ENCODE data around the gene CCDC90B.
"Not testable (repeated sequence)": the region's sequence is repeated elsewhere in the genome, so short reads cannot be mapped to it uniquely, and the experiment has no call there.

CCDC90B gene

DNA sequence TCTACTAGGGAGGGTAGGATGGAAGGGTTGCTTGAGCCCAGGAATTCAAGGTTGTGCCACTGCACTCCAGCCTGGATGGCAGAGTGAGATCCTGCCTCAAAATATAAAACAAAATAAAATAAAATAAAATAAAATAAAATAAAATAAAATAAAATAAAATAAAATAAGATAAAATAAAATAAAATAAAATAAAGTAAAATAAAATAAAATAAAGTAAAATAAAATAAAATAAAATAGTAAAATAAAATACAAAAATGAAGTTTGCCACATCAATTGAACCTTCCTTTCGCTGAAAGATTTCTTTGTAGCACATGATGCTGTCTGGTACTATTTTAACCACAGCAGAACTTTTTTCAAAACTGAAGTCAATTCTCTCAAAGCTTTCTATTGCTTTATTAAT is 22.4 kb upstream of the CCDC90B start:
- H3K36me3 ChIP-seq (ENCODE audit: control insufficient read depth in 2 of 2, insufficient read depth in 1 of 2, low read length in 2 of 2); H3K4me3 ChIP-seq (ENCODE audit: low read depth, low read length); H3K4me1 ChIP-seq (ENCODE audit: control insufficient read depth, insufficient read depth, low read length); H3K27ac ChIP-seq (ENCODE audit: extremely low read depth, low read depth, low read length); POLR2A ChIA-PET; H3K9me3 ChIP-seq (ENCODE audit: control insufficient read depth, insufficient read depth, low read depth, low read length): not testable (repeated sequence)
- CTCF ChIA-PET: interaction anchor here (1.2 to 1.3 kb wide), 2 partner anchors 13 to 508 kb away, joined by 3 to 4 read pairs; no protein-coding TSS in a partner anchor

DNA sequence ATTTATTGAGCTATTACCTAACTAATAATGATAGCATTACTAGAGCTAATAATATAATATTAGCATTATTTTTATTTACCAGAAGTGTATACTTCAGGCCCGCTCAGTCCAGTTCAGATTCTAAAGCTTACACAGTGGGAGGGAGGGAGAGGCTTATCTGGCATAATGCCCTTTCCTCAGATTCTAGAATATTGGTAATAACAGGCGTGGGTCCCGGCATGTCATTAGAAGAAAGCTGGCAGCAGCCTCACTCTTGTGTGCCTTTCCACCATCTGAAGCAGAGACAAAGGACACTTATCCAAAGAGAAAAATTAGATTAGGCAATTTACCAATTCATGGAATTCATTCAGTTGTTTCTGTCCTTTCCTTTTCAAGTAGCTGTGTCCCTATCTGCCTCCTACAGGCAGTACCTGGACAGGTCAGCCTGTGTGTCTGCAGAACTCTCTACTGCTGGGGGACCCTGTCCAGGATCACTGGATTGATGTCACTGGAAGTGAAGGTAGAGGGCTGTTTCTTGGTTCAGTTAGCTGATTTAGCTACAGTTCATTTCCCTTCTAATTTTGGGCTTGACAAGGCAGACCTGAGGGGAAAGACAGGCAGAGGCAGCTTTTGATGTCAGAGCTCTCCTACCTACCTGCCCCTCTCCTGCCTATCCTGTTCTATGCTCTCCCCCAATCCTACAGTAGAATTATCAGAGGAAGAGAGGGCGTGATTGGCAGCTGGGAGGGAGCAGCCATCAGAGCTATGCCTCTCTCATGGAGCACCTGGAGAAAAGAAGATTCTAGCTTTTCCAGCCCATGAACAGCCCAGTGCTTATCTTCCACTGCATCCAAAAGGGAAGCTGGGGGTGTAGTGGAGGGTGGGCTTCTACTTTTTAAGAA is 20.3 kb upstream of the CCDC90B start:
- Histone ChIP-seq H3K27ac (ENCODE audit: extremely low read depth, low read depth, low read length) (no peak overlapping the region), H3K4me1 (ENCODE audit: control insufficient read depth, insufficient read depth, low read length) (no peaks in the 10 kb centered on the region), H3K9me3 (ENCODE audit: control insufficient read depth, insufficient read depth, low read depth, low read length) (no peaks in the 10 kb centered on the region), H3K36me3 (ENCODE audit: control insufficient read depth in 2 of 2, insufficient read depth in 1 of 2, low read length in 2 of 2) (no peaks in the 10 kb centered on the region), H3K4me3 (ENCODE audit: low read depth, low read length) (no peak overlapping the region)
- POLR2A ChIA-PET: interaction anchor here (1.0 kb wide), 1 partner anchor 21 kb away, joined by 4 read pairs; the partner anchor contains the start of gene CCDC90B
- no peak for TF ChIP-seq SCRT1 (tag by site-specific recombination; IDR thresholded peaks at IDR 0.05; ENCODE audit: borderline replicate concordance)
- TF ChIP-seq ZNF521 (tag by site-specific recombination; IDR thresholded peaks at IDR 0.05): no peak
- TF ChIP-seq ZNF514 (tag by site-specific recombination; IDR thresholded peaks at IDR 0.05): no peak
- no peak for TF ChIP-seq REPIN1 (tag by site-specific recombination; IDR thresholded peaks at IDR 0.05; ENCODE audit: low read depth)
- TF ChIP-seq ZNF76 (tag by site-specific recombination; IDR thresholded peaks at IDR 0.05; ENCODE audit: borderline replicate concordance, low read depth): no peak
- TF ChIP-seq ZBTB48 (tag by site-specific recombination; IDR thresholded peaks at IDR 0.05): no peak
- TF ChIP-seq ZNF555 (tag by site-specific recombination; conservative IDR thresholded peaks at IDR 0.05): no peak
- no peak for TF ChIP-seq ZSCAN23 (tag by site-specific recombination; IDR thresholded peaks at IDR 0.05)
- TF ChIP-seq ZXDB (tag by site-specific recombination; IDR thresholded peaks at IDR 0.05): no peak
- TF ChIP-seq ZNF132 (tag by site-specific recombination; IDR thresholded peaks at IDR 0.05; ENCODE audit: borderline replicate concordance): no peak
- TF ChIP-seq SCRT2 (tag by site-specific recombination; IDR thresholded peaks at IDR 0.05): no peak
- no peak for TF ChIP-seq ZBTB6 (tag by site-specific recombination; IDR thresholded peaks at IDR 0.05)
- no peak for TF ChIP-seq ZNF629 (tag by site-specific recombination; IDR thresholded peaks at IDR 0.05)
- TF ChIP-seq ZBTB7A (tag by site-specific recombination; IDR thresholded peaks at IDR 0.05; ENCODE audit: low read depth): no peak
- no peak for TF ChIP-seq ZNF157 (tag by site-specific recombination; IDR thresholded peaks at IDR 0.05)
- TF ChIP-seq PRDM6 (tag by site-specific recombination; IDR thresholded peaks at IDR 0.05): no peak
- TF ChIP-seq ATF2 (tag by site-specific recombination; IDR thresholded peaks at IDR 0.05; ENCODE audit: low read depth): no peak
- TF ChIP-seq ZNF610 (tag by site-specific recombination; IDR thresholded peaks at IDR 0.05; ENCODE audit: borderline replicate concordance): no peak
- TF ChIP-seq ZNF202 (tag by site-specific recombination; IDR thresholded peaks at IDR 0.05; ENCODE audit: borderline replicate concordance): no peak
- TF ChIP-seq ZNF777 (tag by site-specific recombination; IDR thresholded peaks at IDR 0.05; ENCODE audit: borderline replicate concordance): no peak
- CTCF ChIA-PET: interaction anchor here (1.4 kb wide), 1 partner anchor 14 kb away, joined by 6 read pairs; no protein-coding TSS in a partner anchor

All from HEK293 (cell line).